CD8-positive, alpha-beta memory T cell (primary cell): Measurements from ENCODE around the gene NUDT7. TPM values are rescaled to one million over a fixed set of nuclear protein-coding genes. Genes with fewer than 3 reads are reported as not detected.

Experiments
- CTCF ChIA-PET: fragments of 350-600 bp; sonication (Branson Sonifier 250); formaldehyde crosslinking; loops from one replicate; lab custom pipeline; 2021; ENCODE audit warnings: antibody characterized with exemption; lab: Charles Lee
- POLR2A ChIA-PET: fragments of 350-600 bp; sonication (Branson Sonifier 250); formaldehyde crosslinking; loops from one replicate; lab custom pipeline; 2021; ENCODE audit warnings: antibody characterized with exemption; lab: Charles Lee
- DNase-seq, 5 donors: peaks; one replicate each; pipeline versions ENCODE4 v3.0.0 to v3.0.0-alpha.2; 2020 to 2022; ENCODE audit warnings: mixed read lengths in 1 of 5
- H3K27ac ChIP-seq: one replicate; pipeline ENCODE4 v1.7.0; 2013; ENCODE audit warnings: low read depth, mild to moderate bottlenecking, low read length, moderate library complexity
- H3K27me3 ChIP-seq: 2 replicates; pipeline ENCODE4 v1.7.0; 2013; ENCODE audit warnings: low read length, mild to moderate bottlenecking; ENCODE audit not compliant: insufficient read depth, poor library complexity, severe bottlenecking
- H3K36me3 ChIP-seq: 2 replicates; pipeline ENCODE4 v1.7.0; 2013; ENCODE audit warnings: mild to moderate bottlenecking, low read length, moderate library complexity; ENCODE audit not compliant: insufficient read depth
- H3K4me1 ChIP-seq: 2 replicates; pipeline ENCODE4 v1.7.0; 2013; ENCODE audit warnings: mild to moderate bottlenecking, low read length, moderate library complexity; ENCODE audit not compliant: insufficient read depth
- H3K4me3 ChIP-seq: 2 replicates; pipeline ENCODE4 v1.7.0; 2013; ENCODE audit warnings: mild to moderate bottlenecking, low read length
- H3K9me3 ChIP-seq: 2 replicates; pipeline ENCODE4 v1.7.0; 2013; ENCODE audit warnings: mild to moderate bottlenecking, low read length
- H3K27ac Mint-ChIP-seq, 8 donors: one replicate each; pipeline ENCODE4 v1.8.0; 2020 to 2021; ENCODE audit warnings: mixed read lengths in 8 of 8, mild to moderate bottlenecking in 6 of 8, inconsistent platforms in 3 of 8, moderate library complexity in 3 of 8
- H3K27me3 Mint-ChIP-seq, 2 donors: one replicate each; pipeline ENCODE4 v1.8.0; 2020 to 2021; ENCODE audit warnings: mixed read lengths in 2 of 2, mild to moderate bottlenecking in 1 of 2, moderate library complexity in 1 of 2
- H3K36me3 Mint-ChIP-seq, 3 donors: one replicate each; pipeline ENCODE4 v1.8.0; 2020 to 2021; ENCODE audit warnings: mixed read lengths in 3 of 3, inconsistent platforms in 1 of 3, mild to moderate bottlenecking in 1 of 3
- H3K4me1 Mint-ChIP-seq, 3 donors: one replicate each; pipeline ENCODE4 v1.8.0; 2020 to 2021; ENCODE audit warnings: mixed read lengths in 3 of 3, inconsistent platforms in 1 of 3, mild to moderate bottlenecking in 1 of 3
- H3K4me3 Mint-ChIP-seq, 7 donors: one replicate each; pipeline ENCODE4 v1.8.0; 2020 to 2021; ENCODE audit warnings: mixed read lengths in 7 of 7, mild to moderate bottlenecking in 6 of 7, moderate library complexity in 4 of 7, inconsistent platforms in 2 of 7
- H3K9me3 Mint-ChIP-seq, 5 donors: one replicate each; pipeline ENCODE4 v1.8.0; 2020 to 2022; ENCODE audit warnings: mixed read lengths in 5 of 5, mild to moderate bottlenecking in 3 of 5, moderate library complexity in 2 of 5, inconsistent platforms in 1 of 5
- polyA plus RNA-seq: library from polyadenylated mRNA; unstranded; fragments of 300-500 nt; fragmentation: Illumina TruSeq; gene quantifications from one replicate; pipeline ENCODE4 v1.2.3, GENCODE V29; 2021
- total RNA-seq, 2 experiments: library from RNA; stranded (reverse); gene quantifications; one replicate each; pipeline ENCODE4 v1.2.3, GENCODE V29; 2021

NUDT7 gene
- total and polyA plus RNA-seq, 3 experiments from 2014 or later: 4.4 to 18.0 (median 4.5) TPM

- no peaks in the 10 kb centered on the region for H3K4me1 ChIP-seq
Observed at GRCh38 chr16:77790912-77791311, 68.6 kb downstream of the NUDT7 start.

More at GRCh38 chr16:77790912-77791311, 68.6 kb downstream of the NUDT7 start:
- peaks cover 9 to 10% (median 10%) of the 10 kb centered on the region in 3 donors for H3K4me1 Mint-ChIP-seq
- H3K27me3 Mint-ChIP-seq: peaks cover 46 to 72% of the 10 kb centered on the region in 2 donors
- Histone ChIP-seq H3K9me3 (no peaks in the 10 kb centered on the region), H3K27me3 (peaks cover 24% of the 10 kb centered on the region), H3K36me3 (no peaks in the 10 kb centered on the region), H3K27ac (no peak overlapping the region), H3K4me3 (no peak overlapping the region)
- H3K27ac Mint-ChIP-seq: no peak overlapping the region
- peaks cover 0 to 2% (median 0%) of the 10 kb centered on the region in 5 donors for H3K9me3 Mint-ChIP-seq
- DNase-seq: no peak
- H3K36me3 Mint-ChIP-seq: no peaks in the 10 kb centered on the region
- no peak overlapping the region for H3K4me3 Mint-ChIP-seq
- CTCF ChIA-PET: no interaction called here
- POLR2A ChIA-PET: no interaction called here

Other genes with a start within 250 kb of the NUDT7 start
- not detected for gene VAT1L, start 66.0 kb downstream of the NUDT7 start, total RNA-seq
- not detected for gene VAT1L, start 66.0 kb downstream of the NUDT7 start, polyA plus RNA-seq